Liver (tissue), 9 donors: ENCODE data around the gene CDH3. TPM values are rescaled to one million over a fixed set of nuclear protein-coding genes. Genes with fewer than 3 reads are reported as not detected.

Experiments used
- DNase-seq: peaks from one replicate; pipeline ENCODE4 v3.0.0-alpha.2; 2017; ENCODE audit warnings: low spot score
- H3K27ac ChIP-seq, 2 donors: one replicate each; pipeline ENCODE4 v1.7.0; 2013; ENCODE audit warnings: inconsistent platforms in 2 of 2, low read length in 2 of 2, control low read depth in 1 of 2, low read depth in 1 of 2, mild to moderate bottlenecking in 1 of 2
- H3K27me3 ChIP-seq, 4 donors: one replicate each; pipeline versions ENCODE4 v1.6.1 to v1.7.0; 2013; ENCODE audit warnings: low read length in 3 of 4, inconsistent platforms in 1 of 4, mild to moderate bottlenecking in 1 of 4, moderate library complexity in 1 of 4; ENCODE audit not compliant: control insufficient read depth in 4 of 4, insufficient read depth in 4 of 4
- H3K36me3 ChIP-seq, 4 donors: one replicate each; pipeline versions ENCODE4 v1.6.1 to v1.7.0; 2013; ENCODE audit warnings: low read length in 3 of 4, mild to moderate bottlenecking in 3 of 4, low read depth in 1 of 4, moderate library complexity in 1 of 4; ENCODE audit not compliant: control insufficient read depth in 4 of 4, insufficient read depth in 3 of 4
- H3K4me1 ChIP-seq, 4 donors: one replicate each; pipeline versions ENCODE4 v1.6.1 to v1.7.0; 2013; ENCODE audit warnings: low read length in 3 of 4, mild to moderate bottlenecking in 3 of 4, moderate library complexity in 1 of 4; ENCODE audit not compliant: control insufficient read depth in 4 of 4, insufficient read depth in 4 of 4
- H3K4me3 ChIP-seq, 3 donors: one replicate each; pipeline versions ENCODE4 v1.6.1 to v1.7.0; 2013; ENCODE audit warnings: low read length in 3 of 3, control low read depth in 1 of 3, low read depth in 1 of 3, mild to moderate bottlenecking in 1 of 3
- H3K9ac ChIP-seq, 2 donors: one replicate each; pipeline ENCODE4 v1.7.0; 2013; ENCODE audit warnings: low read length in 2 of 2, mild to moderate bottlenecking in 2 of 2, moderate library complexity in 2 of 2, control low read depth in 1 of 2, low read depth in 1 of 2
- H3K9me3 ChIP-seq, 4 donors: one replicate each; pipeline versions ENCODE4 v1.6.1 to v1.7.0; 2013; ENCODE audit warnings: low read length in 3 of 4; ENCODE audit not compliant: control insufficient read depth in 4 of 4
- EGR1 ChIP-seq, 2 donors: IDR thresholded peaks; 2 replicates each; pipeline ENCODE4 v1.6.1; 2016 to 2018; ENCODE audit warnings: antibody characterized with exemption in 2 of 2, low read depth in 2 of 2
- FOXA1 ChIP-seq: IDR thresholded peaks from 2 replicates; pipeline ENCODE4 v1.6.1; 2016; ENCODE audit warnings: antibody characterized with exemption
- FOXA2 ChIP-seq: IDR thresholded peaks from 2 replicates; pipeline ENCODE4 v1.6.1; 2016; ENCODE audit warnings: antibody characterized with exemption
- HNF4A ChIP-seq, 2 donors: conservative IDR thresholded peaks; 2 replicates each; pipeline ENCODE4 v1.6.1; 2016; ENCODE audit warnings: antibody characterized with exemption in 2 of 2, mild to moderate bottlenecking in 2 of 2
- NR2F2 ChIP-seq: IDR thresholded peaks from 2 replicates; pipeline ENCODE4 v1.6.1; 2016; ENCODE audit warnings: antibody characterized with exemption
- RAD21 ChIP-seq, 2 donors: IDR thresholded peaks; 2 replicates each; pipeline ENCODE4 v1.6.1; 2016; ENCODE audit warnings: antibody characterized with exemption in 2 of 2, mild to moderate bottlenecking in 2 of 2
- REST ChIP-seq: IDR thresholded peaks from 2 replicates; pipeline ENCODE4 v1.6.1; 2016; ENCODE audit warnings: antibody characterized with exemption, mild to moderate bottlenecking
- RXRA ChIP-seq, 2 donors: IDR thresholded peaks; 2 replicates each; pipeline ENCODE4 v1.6.1; 2017 to 2018; ENCODE audit warnings: antibody characterized with exemption in 2 of 2, mild to moderate bottlenecking in 1 of 2
- SP1 ChIP-seq: IDR thresholded peaks from 2 replicates; pipeline ENCODE4 v1.6.1; 2018; ENCODE audit warnings: antibody characterized with exemption, mild to moderate bottlenecking
- TAF1 ChIP-seq: conservative IDR thresholded peaks from 2 replicates; pipeline ENCODE4 v1.6.1; 2016; ENCODE audit warnings: antibody characterized with exemption, mild to moderate bottlenecking
- YY1 ChIP-seq: IDR thresholded peaks from 2 replicates; pipeline ENCODE4 v1.6.1; 2016; ENCODE audit warnings: antibody characterized with exemption, mild to moderate bottlenecking
- ZBTB33 ChIP-seq: IDR thresholded peaks from 2 replicates; pipeline ENCODE4 v1.6.1; 2016; ENCODE audit warnings: antibody characterized with exemption
- WGBS: extraction: QIAGEN DNeasy Blood & Tissue Kit; methylation state at CpG from one replicate; pipeline ENCODE4 v1.1.7; 2013; 5-methylcytosine and 5-hydroxymethylcytosine counted together
- polyA plus RNA-seq, 2 donors: library from polyadenylated mRNA; stranded (reverse) in 1 of 2; unstranded in 1 of 2; fragments of 200-250 nt in 1 of 2; fragments of >200 nt in 1 of 2; fragmentation: Nextera tagmentation in 1 of 2; extraction: Ambion mirVana in 1 of 2; gene quantifications; one replicate each; pipeline versions ENCODE4 v1.2.1 to v1.2.3, GENCODE V29; 2013 to 2015
- total RNA-seq, 2 donors: library from RNA; depleted of rRNA; stranded (reverse); fragments of >200 nt; gene quantifications; one replicate each; pipeline ENCODE4 v1.2.3, GENCODE V29; 2014
- TF ChIP-seq, protein P1 (sequence below): IDR thresholded peaks from 2 replicates; pipeline ENCODE4 v1.6.1; 2016; ENCODE audit warnings: antibody characterized with exemption
- TF ChIP-seq, protein P2 (sequence below): IDR thresholded peaks from 2 replicates; pipeline ENCODE4 v1.6.1; 2016; ENCODE audit warnings: antibody characterized with exemption
- donor health status: healthy.
- donor health status: healthy.
- donor health status: healthy.
- donor health status: healthy.
- donor health status: healthy.

CDH3 gene
- total and polyA plus RNA-seq, 4 donors = 0.08 to 0.19 TPM; not detected in 2

GRCh38 chr16:68668266-68668665 lies 23.2 kb downstream of the CDH3 start:
- no peak for TF ChIP-seq HNF4A (conservative IDR thresholded peaks at IDR 0.05)
- no peak for TF ChIP-seq FOXA2
- no peak for TF ChIP-seq REST
- TF ChIP-seq, protein P1, sequence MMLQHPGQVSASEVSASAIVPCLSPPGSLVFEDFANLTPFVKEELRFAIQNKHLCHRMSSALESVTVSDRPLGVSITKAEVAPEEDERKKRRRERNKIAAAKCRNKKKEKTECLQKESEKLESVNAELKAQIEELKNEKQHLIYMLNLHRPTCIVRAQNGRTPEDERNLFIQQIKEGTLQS = no peak
- TF ChIP-seq NR2F2 = no peak
- no peak for TF ChIP-seq SP1
- Histone ChIP-seq H3K4me3 (no peak overlapping the region), H3K27me3 (no peaks in the 10 kb centered on the region), H3K4me1 (no peaks in the 10 kb centered on the region), H3K36me3 (no peaks in the 10 kb centered on the region), H3K9ac (no peak overlapping the region), H3K9me3 (no peaks in the 10 kb centered on the region), H3K27ac (no peak overlapping the region)
- no peak for DNase-seq
- 82% methylated on average over 4 of the region's 4 CpGs for WGBS

GRCh38 chr16:68676113-68676860 lies 31.2 kb downstream of the CDH3 start:
- H3K27ac ChIP-seq = no peak overlapping the region
- no peak for TF ChIP-seq RXRA (IDR thresholded peaks at IDR 0.05)
- TF ChIP-seq YY1 = no peak
- no peak for TF ChIP-seq NR2F2
- no peak for TF ChIP-seq REST
- no peak for TF ChIP-seq TAF1
- TF ChIP-seq FOXA1 = no peak
- TF ChIP-seq, protein P2, sequence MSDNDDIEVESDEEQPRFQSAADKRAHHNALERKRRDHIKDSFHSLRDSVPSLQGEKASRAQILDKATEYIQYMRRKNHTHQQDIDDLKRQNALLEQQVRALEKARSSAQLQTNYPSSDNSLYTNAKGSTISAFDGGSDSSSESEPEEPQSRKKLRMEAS = no peak
- no peak for TF ChIP-seq FOXA2
- TF ChIP-seq ZBTB33 = no peak
- TF ChIP-seq EGR1 (IDR thresholded peaks at IDR 0.05; ENCODE audit: low read depth in 2 of 2) = no peak
- no peak for TF ChIP-seq HNF4A (conservative IDR thresholded peaks at IDR 0.05)
- no peak for TF ChIP-seq RAD21 (IDR thresholded peaks at IDR 0.05)
- H3K36me3 ChIP-seq = no peaks in the 10 kb centered on the region
- H3K27me3 ChIP-seq = no peaks in the 10 kb centered on the region
- WGBS = 83% methylated on average over 5 of the region's 5 CpGs
- no peaks in the 10 kb centered on the region for H3K9me3 ChIP-seq
- H3K9ac ChIP-seq = no peak overlapping the region
- H3K4me3 ChIP-seq = no peak overlapping the region
- DNase-seq = no peak
- H3K4me1 ChIP-seq = no peaks in the 10 kb centered on the region
